ENCODE measurements around the gene QRICH2. TPM values are rescaled to one million over a fixed set of nuclear protein-coding genes. Genes with fewer than 3 reads are reported as not detected.
"Not testable (repeated sequence)": the region's sequence is repeated elsewhere in the genome, so short reads cannot be mapped to it uniquely, and the experiment has no call there.

Gene QRICH2
- total RNA-seq, 1 experiment from 2014 or later = 4.7 TPM

DNA sequence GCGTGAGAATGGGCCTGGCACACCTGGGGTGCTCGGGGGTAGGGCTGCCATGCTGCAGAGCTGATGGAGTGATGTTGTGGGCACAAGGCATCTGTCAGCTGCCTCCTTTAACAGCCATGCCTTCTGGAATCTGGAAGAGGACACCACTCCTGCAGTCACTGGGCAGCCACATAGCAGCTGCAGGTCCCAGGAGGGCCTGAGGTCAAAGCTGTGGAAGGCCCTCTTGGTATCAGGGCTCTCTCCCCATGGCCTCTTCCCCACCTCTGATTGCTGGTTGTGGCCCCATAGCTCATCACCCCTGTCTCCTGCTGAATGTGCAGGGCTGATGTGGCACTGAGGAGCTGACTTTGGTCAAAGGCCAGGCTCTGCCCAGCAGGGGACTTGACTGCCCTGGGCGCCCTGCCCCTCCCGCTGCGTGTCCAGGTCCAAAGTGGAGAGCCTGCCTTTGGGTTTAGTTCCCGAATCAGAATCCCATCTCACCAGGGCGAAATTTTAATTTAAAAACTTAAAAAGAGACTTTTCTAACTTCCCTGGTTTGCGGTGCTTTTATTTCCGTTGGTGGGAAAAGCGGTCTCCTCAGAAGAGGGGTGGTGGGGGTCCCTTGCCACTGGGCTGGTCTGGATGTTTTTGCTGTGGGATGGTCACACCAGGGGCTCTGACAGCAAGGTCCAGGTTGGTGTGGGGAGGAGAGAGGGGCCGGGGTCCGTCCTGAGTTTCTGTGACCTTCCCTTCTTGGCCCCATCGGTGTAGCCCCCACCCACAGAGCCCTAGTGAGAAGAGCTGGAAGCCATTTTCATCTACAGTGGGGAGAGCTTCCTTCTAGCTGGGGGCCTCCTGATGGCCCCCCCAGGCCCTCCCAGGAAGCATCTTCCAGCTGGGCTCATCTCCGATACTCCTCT lies 37.1 kb downstream of the QRICH2 start:
- no peak for DNase-seq (ENCODE audit: low read depth in 1 of 2, low spot score in 2 of 2)
- no peak overlapping the region for H3K4me3 ChIP-seq
- no peaks in the 10 kb centered on the region for H3K27me3 ChIP-seq (replicated peaks)
- no peak overlapping the region for H3K27ac ChIP-seq
- peaks cover 28% of the 10 kb centered on the region for H3K4me1 ChIP-seq (replicated peaks)
- H3K36me3 ChIP-seq = peaks cover 81% of the 10 kb centered on the region
- peaks cover 3% of the 10 kb centered on the region; the same call in 1 of the 2 replicates for H3K9me3 ChIP-seq (replicated peaks)

DNA sequence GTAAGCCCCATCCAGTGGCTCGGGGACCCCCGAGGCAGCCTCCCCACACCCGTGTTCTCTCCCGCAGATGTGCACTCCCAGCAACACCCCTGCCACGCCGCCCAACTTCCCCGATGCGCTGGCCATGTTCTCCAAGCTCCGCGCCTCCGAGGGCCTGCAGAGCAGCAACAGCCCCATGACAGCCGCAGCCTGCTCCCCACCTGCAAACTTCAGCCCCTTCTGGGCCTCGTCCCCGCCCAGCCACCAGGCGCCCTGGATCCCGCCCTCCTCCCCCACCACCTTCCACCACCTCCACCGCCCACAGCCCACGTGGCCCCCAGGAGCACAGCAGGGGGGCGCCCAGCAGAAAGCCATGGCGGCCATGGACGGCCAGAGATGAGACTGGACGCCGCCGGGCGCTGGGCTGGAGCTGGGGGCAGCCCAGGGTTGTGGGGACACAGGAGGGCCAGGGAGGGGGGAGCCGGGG lies 37.9 kb downstream of the QRICH2 start:
- Histone ChIP-seq H3K4me3 (no peak overlapping the region), H3K27ac (no peak overlapping the region), H3K4me1 (replicated peaks) (peaks cover 28% of the 10 kb centered on the region), H3K27me3 (replicated peaks) (no peaks in the 10 kb centered on the region), H3K9me3 (replicated peaks) (peaks cover 6% of the 10 kb centered on the region; the same call in 1 of the 2 replicates), H3K36me3 (peaks cover 82% of the 10 kb centered on the region)
- no peak for DNase-seq (ENCODE audit: low read depth in 1 of 2, low spot score in 2 of 2)

GRCh38 chr17:76268991-76269981 lies 38.8 kb downstream of the QRICH2 start:
- H3K9me3 ChIP-seq (replicated peaks) = peaks cover 6% of the 10 kb centered on the region; the same call in 1 of the 2 replicates
- H3K36me3 ChIP-seq = peaks cover 74% of the 10 kb centered on the region
- DNase-seq (ENCODE audit: low read depth in 1 of 2, low spot score in 2 of 2) = no peak
- H3K4me1 ChIP-seq (replicated peaks) = peaks cover 31% of the 10 kb centered on the region
- no peak overlapping the region for H3K4me3 ChIP-seq
- no peak overlapping the region; the same call in 1 of the 2 replicates for H3K27ac ChIP-seq
- no peaks in the 10 kb centered on the region for H3K27me3 ChIP-seq (replicated peaks)

DNA sequence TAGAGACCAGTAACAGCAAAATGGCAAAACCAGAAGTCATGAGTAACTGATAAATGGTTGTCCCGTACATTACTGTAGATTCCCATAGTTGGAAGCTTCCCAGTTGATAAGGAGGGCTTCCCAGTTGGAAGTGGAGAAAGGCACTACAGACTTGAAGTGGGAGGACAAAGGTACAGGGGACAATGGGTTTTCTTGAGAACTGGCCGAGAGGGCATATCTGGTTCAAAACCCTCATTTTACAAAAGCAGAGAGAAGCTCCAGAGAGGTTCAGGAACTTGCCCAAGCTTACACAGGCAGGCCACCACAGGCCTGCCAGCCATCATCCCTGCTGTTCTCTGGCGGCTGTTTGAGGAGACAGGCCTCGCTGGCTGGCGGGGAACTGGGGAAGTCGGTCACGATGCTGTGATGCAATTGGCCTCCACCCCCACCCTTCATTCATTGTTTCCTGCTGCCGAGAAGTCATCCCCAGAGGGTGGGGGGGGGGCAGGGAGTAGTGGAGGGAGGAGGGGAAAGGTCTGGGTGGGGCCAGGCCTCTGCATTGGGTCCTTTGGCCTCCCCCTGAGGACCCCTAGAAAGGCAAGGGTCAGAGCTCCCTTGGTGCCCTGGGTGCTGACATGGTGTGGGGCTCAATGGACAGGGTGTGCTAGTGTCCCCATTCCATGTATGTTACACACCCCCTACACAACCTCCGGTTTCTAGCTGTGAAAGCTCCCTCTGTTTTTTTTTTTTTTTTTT lies 39.9 kb downstream of the QRICH2 start:
- peak overlapping the region; percentile 51 for H3K27ac ChIP-seq
- no peaks in the 10 kb centered on the region for H3K27me3 ChIP-seq (replicated peaks)
- DNase-seq (ENCODE audit: low read depth in 1 of 2, low spot score in 2 of 2) = peak; percentile 55 to 74
- H3K4me1 ChIP-seq (replicated peaks) = peaks cover 42% of the 10 kb centered on the region
- peaks cover 67% of the 10 kb centered on the region for H3K36me3 ChIP-seq
- H3K4me3 ChIP-seq = no peak overlapping the region
- peaks cover 6% of the 10 kb centered on the region; the same call in 1 of the 2 replicates for H3K9me3 ChIP-seq (replicated peaks)

- peak overlapping the region; percentile 51 for H3K27ac ChIP-seq
- peaks cover 48% of the 10 kb centered on the region for H3K4me1 ChIP-seq (replicated peaks)
- not testable (repeated sequence) for DNase-seq (ENCODE audit: low read depth in 1 of 2, low spot score in 2 of 2)
Measured at GRCh38 chr17:76267581-76268001, 40.5 kb downstream of the QRICH2 start.

DNA sequence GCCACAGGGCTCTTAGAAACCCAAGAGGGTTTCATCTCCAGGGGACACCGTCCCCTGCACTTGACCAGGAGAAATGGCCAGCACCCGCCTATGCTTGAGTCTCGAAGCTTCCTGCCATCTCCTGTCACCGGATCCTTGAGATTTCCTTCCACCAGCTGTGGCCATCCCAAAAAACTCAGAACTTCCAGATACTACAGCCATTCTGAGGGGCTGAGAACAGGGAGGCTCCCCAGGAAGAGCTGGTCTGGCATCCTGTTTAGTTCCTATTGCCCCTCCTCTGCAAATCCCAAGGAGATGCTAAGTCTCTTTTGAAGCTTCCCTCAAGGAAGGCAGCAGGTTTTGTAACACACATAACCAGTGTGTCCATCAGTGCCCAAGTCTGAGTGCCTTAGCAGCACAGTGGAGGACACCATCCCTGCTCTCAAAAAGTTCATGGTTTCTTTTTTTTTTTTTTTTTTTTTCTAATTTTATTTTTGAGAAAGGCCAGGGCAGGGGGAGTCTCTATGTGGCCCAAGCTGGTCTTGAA lies 41.0 kb downstream of the QRICH2 start:
- no peaks in the 10 kb centered on the region for H3K27me3 ChIP-seq (replicated peaks)
- peaks cover 2% of the 10 kb centered on the region; the same call in 1 of the 2 replicates for H3K9me3 ChIP-seq (replicated peaks)
- H3K27ac ChIP-seq = peak overlapping the region; percentile 92; the same call in 1 of the 2 replicates
- no peak for DNase-seq (ENCODE audit: low read depth in 1 of 2, low spot score in 2 of 2)
- peaks cover 56% of the 10 kb centered on the region for H3K36me3 ChIP-seq
- peak overlapping the region; percentile 98 for H3K4me3 ChIP-seq
- peaks cover 52% of the 10 kb centered on the region for H3K4me1 ChIP-seq (replicated peaks)

More at GRCh38 chr17:76267581-76268001, 40.5 kb downstream of the QRICH2 start:
- H3K27me3 ChIP-seq (replicated peaks); H3K9me3 ChIP-seq (replicated peaks); H3K4me3 ChIP-seq: not testable (repeated sequence)
- peaks cover 61% of the 10 kb centered on the region for H3K36me3 ChIP-seq

GRCh38 chr17:76266244-76266938 lies 41.7 kb downstream of the QRICH2 start:
- peaks cover 49% of the 10 kb centered on the region for H3K36me3 ChIP-seq
- H3K27ac ChIP-seq = peak overlapping the region; percentile 92
- DNase-seq (ENCODE audit: low read depth in 1 of 2, low spot score in 2 of 2) = peak in 1 of 2 experiments; percentile 59
- H3K27me3 ChIP-seq (replicated peaks) = no peaks in the 10 kb centered on the region
- H3K4me1 ChIP-seq (replicated peaks) = peaks cover 59% of the 10 kb centered on the region
- peak overlapping the region; percentile 98 for H3K4me3 ChIP-seq
- peaks cover 2% of the 10 kb centered on the region; the same call in 1 of the 2 replicates for H3K9me3 ChIP-seq (replicated peaks)

- Histone ChIP-seq H3K27ac (peak overlapping the region; percentile 92), H3K9me3 (replicated peaks) (peaks cover 2% of the 10 kb centered on the region; the same call in 1 of the 2 replicates), H3K4me3 (peak overlapping the region; percentile 98), H3K4me1 (replicated peaks) (peaks cover 59% of the 10 kb centered on the region), H3K27me3 (replicated peaks) (no peaks in the 10 kb centered on the region), H3K36me3 (peaks cover 42% of the 10 kb centered on the region)
- DNase-seq (ENCODE audit: low read depth in 1 of 2, low spot score in 2 of 2) = peak in 1 of 2 experiments; percentile 65
Measured at GRCh38 chr17:76265624-76266243, 42.3 kb downstream of the QRICH2 start.

GRCh38 chr17:76264755-76265623 lies 43.1 kb downstream of the QRICH2 start, which contains the start of gene UBALD2:
TSS of gene UBALD2 (plus strand) at chr17:76265348. CDS start at chr17:76265506, 158 bp downstream.
- H3K27me3 ChIP-seq (replicated peaks) = no peaks in the 10 kb centered on the region
- peaks cover 59% of the 10 kb centered on the region for H3K4me1 ChIP-seq (replicated peaks)

DNA sequence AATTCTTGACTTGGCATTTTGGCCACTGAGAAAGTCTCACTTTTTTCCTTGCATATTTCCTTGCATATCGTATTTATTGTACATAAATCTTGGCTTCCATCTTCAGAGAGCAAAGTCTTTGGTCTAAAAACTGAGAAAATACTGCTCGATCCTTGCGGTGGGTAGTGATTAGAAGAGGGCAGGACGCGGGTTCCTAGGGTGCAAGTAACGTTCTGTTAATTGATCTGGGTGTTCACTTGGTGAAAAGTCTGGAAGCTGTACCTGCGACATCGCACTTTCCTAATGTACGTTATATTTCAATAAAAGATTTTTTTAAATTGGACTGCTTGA lies 43.7 kb downstream of the QRICH2 start:
- Histone ChIP-seq H3K4me1 (replicated peaks) (peaks cover 59% of the 10 kb centered on the region), H3K36me3 (peaks cover 34% of the 10 kb centered on the region), H3K9me3 (replicated peaks) (peaks cover 2% of the 10 kb centered on the region; the same call in 1 of the 2 replicates), H3K27me3 (replicated peaks) (no peaks in the 10 kb centered on the region), H3K4me3 (peak overlapping the region; percentile 14), H3K27ac (peak overlapping the region; percentile 86)
- DNase-seq (ENCODE audit: low read depth in 1 of 2, low spot score in 2 of 2) = no peak

More at GRCh38 chr17:76264755-76265623, 43.1 kb downstream of the QRICH2 start, which contains the start of gene UBALD2:
- DNase-seq (ENCODE audit: low read depth in 1 of 2, low spot score in 2 of 2) = peak; percentile 100
- Histone ChIP-seq H3K36me3 (peaks cover 40% of the 10 kb centered on the region), H3K9me3 (replicated peaks) (peaks cover 2% of the 10 kb centered on the region; the same call in 1 of the 2 replicates), H3K27ac (peak within 1 kb of the TSS; percentile 92), H3K4me3 (peak within 1 kb of the TSS; percentile 98)

GRCh38 chr17:76263896-76264295 lies 44.2 kb downstream of the QRICH2 start:
- no peak for DNase-seq (ENCODE audit: low read depth in 1 of 2, low spot score in 2 of 2)
- peaks cover 57% of the 10 kb centered on the region for H3K4me1 ChIP-seq (replicated peaks)

More at GRCh38 chr17:76263896-76264295, 44.2 kb downstream of the QRICH2 start:
- H3K27ac ChIP-seq = peak overlapping the region; percentile 86
- H3K4me3 ChIP-seq = no peak overlapping the region
- peaks cover 29% of the 10 kb centered on the region for H3K36me3 ChIP-seq
- H3K27me3 ChIP-seq (replicated peaks) = no peaks in the 10 kb centered on the region
- H3K9me3 ChIP-seq (replicated peaks) = peaks cover 2% of the 10 kb centered on the region; the same call in 1 of the 2 replicates

Measured in SJSA1 (cell line).